NCI-H1694 treated with DMSO at 0.1 percent for 48 hours (cell line): Measurements from ENCODE around the gene PLOD1.
"Not testable (repeated sequence)": the region's sequence is repeated elsewhere in the genome, so short reads cannot be mapped to it uniquely, and the experiment has no call there.

ENCODE experiments used
- DNase-seq: peaks from one replicate; lab custom pipeline; 2025; lab: John Stamatoyannopoulos, UW

PLOD1 gene

DNA sequence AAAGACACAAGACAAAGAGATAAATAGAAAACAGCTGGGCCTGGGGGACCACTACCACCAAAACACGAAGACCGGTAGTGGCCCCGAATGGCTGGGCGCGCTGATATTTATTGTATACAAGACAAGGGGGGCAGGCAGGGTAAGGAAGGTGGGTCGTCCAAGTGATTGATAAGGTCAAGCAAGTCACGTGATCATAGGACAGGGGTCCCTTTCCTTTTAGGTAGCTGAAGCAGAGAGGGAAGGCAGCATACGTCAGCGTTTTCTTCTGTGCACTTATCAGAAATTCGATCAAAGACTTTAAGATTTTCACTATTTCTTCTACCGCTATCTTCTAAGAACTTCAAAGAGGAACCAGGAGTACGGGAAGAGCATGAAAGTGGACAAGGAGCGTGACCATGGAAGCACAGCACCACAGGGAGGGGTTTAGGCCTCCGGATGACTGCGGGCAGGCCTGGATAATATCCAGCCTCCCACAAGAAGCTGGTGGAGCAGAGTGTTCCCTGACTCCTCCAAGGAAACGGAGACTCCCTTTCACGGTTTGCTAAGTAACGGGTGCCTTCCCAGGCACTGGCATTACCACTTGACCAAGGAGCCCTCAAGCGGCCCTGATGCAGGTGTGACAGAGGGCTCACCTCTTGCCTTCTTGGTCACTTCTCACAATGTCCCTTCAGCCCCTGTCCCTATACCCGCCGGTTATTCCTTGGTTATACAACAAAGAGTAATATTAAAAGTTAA is 21.9 kb upstream of the PLOD1 start:
- not testable (repeated sequence) for DNase-seq

DNA sequence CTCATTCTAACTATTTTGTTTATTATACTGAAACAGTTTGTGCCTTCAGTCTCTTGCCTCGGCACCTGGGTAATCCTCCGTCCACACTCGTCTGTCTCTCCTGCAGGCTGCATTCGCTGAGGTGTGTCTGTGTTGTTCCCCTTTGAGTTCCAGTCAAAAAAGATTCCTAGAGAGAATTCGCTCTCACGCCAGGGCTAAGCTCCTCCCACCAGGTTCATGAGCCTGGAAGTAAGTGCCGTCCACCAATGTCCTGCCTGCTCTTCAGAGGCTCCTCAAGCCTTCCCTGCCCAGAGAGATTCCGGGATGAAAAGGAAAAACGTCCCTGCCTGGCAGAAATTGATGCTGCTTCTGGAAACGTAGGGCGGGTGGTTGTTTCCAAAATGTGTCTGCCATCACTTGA is 21.2 kb upstream of the PLOD1 start:
- DNase-seq: no peak

DNA sequence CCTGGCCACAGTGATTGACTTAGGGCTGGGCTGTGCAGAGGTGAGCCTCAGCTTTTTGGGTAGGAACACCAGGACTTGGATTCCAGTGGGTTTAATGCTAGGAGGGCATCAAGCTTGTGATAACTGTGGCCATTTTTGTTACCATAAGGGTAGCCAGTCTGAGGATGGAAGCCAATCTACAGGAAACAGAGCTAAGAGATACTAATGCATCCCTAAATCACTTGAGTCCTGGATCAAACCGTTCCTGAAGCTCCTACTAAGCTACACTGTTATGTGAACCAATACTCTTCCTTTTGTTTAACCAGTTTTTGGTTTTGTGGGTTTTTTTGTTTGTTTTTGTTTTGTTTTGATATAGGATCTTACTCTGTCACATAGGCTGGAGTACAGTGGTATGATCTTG is 20.5 kb upstream of the PLOD1 start:
- DNase-seq: no peak

DNA sequence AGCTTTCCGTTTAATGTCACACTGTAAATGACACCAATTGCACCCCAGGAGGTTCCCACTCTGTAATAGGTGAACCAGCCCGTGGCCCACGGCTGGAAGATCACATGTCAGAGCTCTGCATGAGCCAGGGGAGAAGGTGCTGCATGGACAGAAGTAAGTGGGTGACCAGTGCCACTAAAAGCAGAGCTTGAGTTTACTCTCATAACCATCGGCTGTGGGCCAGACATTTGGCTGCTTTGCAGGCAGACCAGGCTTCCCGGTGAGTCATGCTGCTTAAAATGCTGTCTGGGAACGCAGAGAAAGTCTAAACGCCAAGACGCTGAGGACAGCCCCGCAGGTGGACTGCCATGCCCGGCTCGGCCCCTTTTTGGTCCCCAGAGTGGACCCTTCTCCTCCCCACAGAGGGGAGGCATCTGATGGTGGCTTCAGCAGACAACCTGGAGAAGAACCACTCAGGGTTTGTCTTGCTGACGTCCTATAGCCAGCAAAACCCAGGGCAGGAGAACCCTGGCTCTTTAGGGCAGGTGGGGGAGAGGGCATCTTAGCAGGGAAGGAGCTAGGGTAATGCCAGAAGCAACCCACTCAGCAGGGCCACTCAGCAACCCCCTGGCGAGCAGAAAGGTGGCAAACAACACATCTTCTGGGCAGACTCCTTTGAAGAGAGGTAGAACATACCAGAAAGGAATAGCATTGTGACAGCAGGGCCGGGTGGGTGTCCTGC is 15.6 kb upstream of the PLOD1 start:
- no peak for DNase-seq

DNA sequence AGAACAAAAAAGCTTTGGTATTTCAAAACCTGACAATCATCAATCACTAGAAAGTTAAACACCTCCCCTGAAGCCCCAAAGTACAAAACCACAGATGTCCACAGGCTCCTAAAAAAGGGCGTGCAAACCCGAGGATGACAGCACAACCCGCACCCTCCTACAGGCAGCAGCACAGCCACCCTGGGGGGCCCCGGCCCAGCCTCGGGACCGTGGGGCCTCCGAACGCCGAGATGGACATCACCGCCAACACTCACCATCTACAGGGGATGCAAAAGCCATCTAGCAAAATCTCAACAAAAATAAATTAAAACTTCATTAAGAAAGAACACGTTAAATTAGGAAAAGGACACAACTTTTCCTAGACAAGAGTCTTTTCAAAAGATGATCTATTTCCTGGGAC is 14.9 kb upstream of the PLOD1 start:
- no peak for DNase-seq

DNA sequence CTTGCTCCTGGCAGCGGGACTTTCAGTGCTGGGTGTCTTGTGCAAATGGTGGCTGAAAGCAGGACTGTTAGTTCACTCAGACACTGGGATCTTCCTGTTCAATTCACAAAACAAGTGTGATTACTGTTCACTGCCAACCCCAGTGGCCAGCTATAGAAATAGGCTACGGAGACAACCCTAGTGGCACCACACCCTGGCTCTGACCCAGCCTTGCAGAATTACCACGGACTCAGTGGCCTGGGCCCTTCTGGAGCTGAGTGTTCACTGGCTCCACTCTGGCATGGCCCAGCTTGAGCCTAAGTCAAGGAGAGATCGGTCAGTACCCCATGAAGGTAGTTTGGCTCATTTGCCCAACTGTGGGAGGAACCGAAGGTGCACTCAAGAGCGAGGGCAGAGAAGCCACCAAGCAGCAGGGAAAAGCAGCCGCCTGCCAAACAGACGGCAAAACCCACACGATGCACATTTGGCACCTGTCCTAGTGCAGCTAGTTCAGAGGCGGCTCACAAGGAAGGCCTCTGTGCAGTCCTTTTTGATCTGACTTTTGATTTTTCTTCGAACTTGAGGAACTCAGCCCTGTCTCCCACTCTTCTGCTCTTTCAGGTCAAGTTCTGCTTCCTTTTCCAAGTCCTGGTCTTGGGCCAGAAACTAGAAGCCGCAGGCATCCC is 14.1 kb upstream of the PLOD1 start:
- DNase-seq: peak; percentile 31

DNA sequence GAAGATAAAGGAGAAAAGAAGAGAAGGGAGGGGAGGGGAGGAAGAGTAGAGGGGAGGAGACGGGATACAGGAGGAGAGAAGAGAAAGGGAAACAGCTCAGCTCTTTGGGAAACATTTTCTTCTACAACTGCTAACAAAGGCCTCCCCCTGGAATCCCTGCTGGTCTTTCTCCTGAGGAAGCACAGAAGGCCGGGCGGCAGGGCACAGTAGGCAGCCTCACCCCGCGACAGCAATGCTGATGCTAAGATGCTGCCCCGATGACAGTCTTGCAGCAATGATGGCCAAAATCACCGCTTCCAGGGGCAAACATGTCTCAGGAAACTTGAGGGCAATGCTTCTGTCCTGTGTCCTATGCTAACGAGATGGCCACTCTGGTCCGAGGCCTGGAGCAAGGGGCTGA is 13.5 kb upstream of the PLOD1 start:
- no peak for DNase-seq

DNA sequence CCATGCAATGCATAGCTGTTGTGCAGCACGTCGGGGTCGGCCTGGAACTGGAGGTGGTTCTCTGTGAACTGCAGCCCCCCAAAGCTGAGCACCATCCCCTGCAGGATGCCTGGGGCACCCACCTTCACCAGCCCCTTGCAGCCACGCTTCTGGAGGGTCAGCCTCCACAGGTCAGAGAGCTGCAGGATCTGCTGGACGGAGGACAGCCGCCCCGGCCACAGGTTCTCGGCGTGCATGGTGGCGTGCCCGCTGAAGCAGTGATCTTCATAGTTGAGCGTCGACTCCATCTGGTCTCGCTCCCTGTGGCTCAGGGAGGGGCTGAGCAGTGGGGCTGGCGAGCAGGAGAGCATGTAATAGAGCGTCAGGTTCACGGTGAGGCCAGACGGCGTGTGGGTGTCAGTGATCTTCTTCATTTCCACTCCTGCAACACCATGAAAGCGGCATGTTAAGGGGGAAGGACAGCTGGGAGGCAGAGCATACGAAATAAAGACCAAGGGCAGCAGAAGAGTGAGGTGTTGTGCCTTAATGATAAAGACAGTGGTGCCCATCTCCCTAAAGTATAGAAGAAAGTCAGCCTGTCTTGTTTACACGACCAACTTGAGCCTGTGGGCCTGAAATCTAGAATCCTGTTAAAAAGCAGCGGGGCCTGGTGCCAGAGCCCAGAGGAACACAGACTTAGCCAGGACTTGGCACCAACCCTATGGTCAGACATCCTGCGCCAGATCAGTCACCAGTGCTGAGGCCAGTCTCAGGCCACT is 11.3 kb upstream of the PLOD1 start:
- no peak for DNase-seq

DNA sequence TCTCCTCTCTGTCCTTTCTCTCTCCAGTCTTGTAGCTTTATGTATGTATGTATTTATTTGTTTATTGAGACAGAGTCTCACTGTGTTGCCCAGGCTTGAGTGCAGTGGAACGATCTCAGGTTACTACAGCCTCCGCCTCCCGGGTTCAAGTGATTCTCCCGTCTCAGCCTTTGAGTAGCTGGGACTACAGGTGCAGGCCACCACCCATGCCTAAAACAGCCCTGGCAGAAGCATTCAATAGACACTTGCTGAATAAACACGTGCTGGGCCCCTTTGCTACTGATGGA is 10.7 kb upstream of the PLOD1 start:
- no peak for DNase-seq

DNA sequence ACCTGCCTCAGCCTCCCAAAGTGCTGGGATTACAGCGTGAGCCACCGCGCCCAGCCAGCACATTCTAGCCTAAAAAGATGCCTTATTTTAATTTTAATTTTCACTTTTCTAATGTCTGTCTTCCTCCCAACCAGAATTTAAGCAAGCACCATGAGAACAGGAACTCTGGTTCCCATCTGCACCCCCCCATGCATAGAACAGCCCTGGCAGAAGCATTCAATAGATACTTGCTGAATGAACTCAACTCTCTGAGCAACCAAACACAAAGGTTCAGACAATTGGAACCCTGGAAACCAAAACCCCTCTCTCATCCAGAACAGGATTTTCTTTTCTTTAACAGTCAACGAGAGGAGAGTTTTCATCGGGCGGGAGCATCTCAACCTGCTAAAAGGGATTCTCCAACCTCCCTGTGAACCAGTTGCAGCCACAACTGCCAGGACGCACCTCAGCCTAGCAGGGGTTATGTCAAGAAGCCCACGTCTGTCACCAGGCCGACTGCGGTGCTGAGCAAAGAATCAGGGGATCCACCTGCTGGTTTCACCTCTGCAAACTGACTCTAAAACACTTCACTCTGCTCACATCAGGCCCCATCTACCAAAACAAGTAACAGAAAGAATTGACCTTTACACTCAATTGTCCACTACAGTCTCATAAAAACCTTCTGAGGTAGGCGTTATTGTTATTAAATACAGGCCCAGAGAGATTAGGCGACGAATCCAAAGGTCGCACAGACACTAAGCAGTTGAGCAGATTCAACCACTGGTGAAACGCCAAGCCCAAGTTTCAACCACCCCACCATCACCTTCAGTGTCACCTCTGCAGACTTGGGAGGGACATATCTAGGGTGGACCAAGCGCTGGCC is 10.0 kb upstream of the PLOD1 start:
- DNase-seq: no peak

DNA sequence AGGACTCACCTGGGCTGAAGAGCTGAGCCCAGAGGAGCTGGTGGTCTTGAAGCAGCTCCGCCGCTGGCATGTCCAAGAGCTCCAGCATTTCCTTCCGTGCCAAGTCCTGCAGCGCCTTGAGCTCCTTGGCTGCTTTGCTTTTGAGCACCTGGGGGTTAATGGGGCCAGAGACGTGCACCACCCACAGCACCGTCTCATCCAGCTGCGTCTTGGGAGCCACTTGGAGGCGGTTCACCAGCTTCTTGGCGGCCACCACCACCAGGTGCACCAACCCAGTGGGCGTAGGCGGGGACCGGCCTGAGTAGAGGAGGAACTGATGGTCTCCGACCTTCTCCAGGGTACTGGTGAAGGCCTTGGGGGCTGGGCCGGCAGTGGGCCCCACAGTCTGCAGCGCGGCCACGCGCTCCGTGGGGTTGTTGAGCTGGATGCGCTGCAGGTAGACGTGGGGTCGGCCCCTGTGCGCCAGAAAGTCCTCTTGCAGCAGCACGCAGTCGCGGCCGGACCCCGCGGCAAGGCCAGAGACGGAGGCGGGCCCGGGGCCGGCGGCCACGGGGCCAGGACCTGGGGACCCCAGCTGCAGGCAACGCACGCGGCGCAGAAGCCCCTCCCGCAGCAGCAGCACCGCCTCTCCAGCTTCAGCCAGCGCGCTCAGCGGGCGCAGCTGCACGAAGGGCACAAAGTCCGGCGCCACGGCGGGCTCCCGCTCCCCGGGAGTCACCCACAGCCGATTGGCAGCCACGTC is 9.2 kb upstream of the PLOD1 start:
- DNase-seq: not testable (repeated sequence)

DNA sequence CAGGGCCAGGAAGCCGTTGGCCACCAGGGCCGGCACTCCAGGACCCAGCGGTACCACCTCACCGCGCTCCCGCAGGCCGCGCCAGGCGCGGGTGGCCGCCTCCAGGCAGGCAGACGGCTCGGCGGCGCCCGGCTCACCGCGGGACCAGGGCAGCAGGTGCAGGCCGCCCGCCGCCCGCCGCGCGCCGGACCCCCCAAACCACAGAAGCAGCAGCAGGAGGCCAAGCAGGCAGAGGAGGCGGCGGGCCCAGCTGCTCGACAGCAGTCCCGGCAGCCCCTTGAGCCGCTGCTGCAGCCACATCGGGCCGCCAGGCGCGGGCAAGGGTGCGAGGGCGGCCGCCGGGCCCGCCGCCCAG is 8.6 kb upstream of the PLOD1 start:
- DNase-seq: no peak

DNA sequence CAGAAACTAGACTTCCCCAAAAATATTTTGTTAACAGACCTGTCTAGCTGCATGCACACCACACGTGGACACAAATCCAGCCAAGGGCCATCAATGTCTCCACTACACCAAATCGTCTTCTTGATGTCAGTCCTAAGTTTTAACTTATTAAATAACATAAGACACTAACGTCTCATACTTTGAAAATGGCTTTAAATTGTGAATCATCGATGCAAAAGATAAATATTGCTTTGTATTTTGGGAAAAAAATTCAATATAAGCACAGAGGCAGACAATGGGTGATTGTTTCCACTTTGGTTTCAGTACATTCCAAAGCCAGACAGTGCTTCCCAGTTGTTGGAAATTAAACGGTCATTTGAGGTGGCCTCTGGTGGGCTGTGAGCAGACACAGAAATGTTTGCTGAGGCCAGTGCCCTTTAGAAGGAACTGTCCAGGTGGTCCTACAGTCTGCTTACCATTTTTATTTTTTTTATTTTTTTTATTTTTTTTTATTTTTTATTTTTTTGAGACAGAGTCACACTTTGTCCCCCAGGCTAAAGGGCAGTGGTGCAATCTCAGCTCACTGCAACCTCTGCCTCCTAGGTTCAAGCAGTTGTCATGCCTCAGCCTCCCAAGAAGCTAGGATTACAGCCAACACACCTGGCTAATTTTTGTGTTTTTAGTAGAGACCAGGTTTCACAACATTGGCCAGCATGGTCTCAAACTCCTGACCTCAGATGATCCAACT is 6.5 kb upstream of the PLOD1 start:
- no peak for DNase-seq

DNA sequence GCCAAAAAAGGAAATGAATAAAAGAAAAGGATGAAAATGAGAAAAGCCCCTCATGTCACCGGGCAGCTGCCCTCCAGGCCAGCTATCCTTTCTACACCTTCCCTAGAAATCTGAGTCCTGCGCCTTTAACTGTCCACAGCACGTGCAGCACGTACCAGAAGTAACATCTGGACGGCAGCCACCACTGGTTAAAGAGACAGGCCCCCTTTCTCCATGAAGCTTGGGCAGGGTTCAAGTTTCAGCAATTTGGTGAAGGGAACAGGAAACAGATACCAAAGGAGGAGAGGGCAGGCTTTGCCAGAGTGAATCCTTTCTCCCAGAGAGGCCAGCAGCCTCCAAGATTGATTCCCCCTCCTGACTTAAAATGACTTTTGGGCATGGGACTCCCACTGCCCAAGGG is 4.7 kb upstream of the PLOD1 start:
- DNase-seq: no peak

DNA sequence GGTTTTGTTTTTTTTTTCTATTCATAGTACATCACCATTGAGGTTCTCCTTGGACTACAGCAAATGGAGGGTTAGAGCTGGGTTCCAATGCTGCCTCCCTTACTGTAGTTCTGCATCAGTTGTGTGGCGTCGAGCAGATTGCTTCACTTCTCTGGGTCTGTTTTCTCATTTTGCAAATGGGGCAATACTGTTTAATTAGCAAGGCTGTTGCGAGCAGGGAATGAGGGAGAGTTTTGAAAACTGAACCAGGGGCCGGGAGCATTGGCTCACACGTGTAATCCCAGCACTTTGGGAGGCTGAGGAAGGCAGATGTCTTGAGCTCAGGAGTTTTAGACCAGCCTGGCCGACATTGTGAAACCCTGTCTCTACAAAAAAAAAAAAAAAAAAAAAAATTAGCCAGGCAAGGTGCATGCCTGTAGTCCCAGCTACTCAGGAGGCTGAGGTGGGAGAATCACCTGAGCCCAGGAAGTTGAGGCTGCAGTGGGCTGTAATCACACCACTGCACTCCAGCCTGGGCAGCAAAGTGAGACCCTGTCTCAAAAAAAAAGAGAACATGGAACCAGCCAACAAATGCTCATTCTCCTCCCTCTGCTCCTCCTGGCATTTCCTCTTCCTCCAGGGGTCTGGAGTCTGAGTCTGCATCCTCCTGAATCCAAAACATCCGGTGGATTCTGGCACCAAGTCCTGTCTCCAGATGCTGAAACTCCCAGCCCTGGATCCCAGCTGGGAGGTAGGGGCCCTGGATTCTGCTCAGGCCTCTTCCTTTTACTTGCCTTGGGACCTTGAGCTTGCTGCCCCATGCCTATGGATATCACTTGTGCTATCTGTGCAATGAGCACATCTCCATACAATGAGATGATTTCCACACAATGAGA is 3.7 kb upstream of the PLOD1 start:
- no peak for DNase-seq

DNA sequence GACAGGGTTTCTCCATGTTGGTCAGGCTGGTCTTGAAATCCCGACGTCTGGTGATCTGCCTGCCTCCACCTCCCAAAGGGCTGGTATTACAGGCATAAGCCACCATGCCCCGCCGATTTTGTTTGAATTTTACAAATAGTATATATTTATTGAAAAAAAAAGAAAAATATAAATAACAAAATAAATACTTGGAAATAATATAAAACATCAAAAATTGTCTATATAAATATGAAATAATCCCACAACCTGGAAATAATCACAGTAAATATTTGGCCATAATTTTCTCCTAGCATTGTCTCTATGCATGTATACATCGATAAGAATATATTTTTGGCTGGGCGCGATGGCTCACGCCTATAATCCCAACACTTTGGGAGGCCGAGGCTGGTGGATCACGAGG is 2.7 kb upstream of the PLOD1 start:
- no peak for DNase-seq

DNA sequence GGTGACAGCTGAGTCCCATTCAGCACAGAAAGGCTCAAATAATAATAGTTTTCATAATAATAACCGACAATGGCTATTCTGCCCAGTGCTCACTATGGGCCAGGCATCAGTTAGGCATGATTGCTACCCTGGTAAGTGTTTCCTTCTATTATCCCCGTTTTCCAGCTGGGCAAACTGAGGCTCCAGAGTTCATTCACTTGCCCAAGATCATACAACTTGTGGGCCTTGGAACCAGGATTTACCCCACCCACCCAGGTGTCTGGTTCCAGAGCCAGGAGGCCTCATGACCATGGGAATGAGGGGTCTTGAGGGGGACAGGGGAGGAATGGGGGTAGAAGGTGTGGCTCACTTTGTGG is 518 bp downstream of the PLOD1 start:
- DNase-seq: no peak

DNA sequence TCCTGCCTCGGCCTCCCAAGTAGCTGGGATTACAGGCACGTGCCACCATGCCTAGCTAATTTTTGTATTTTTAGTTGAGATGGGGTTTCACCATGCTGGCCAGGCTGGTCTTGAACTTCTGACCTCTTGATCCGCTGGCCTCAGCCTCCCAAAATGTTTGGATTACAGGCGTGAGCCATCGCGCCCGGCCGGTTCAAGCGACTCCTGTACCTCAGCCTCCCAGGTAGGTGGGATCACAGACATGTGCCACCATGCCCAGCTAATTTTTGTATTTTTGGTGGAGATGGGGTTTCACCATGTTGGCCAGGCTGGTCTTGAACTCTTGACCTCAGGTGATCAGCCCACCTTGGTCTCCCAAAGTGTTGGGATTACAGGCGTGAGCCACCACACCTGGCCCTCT is 1.2 kb downstream of the PLOD1 start:
- not testable (repeated sequence) for DNase-seq

DNA sequence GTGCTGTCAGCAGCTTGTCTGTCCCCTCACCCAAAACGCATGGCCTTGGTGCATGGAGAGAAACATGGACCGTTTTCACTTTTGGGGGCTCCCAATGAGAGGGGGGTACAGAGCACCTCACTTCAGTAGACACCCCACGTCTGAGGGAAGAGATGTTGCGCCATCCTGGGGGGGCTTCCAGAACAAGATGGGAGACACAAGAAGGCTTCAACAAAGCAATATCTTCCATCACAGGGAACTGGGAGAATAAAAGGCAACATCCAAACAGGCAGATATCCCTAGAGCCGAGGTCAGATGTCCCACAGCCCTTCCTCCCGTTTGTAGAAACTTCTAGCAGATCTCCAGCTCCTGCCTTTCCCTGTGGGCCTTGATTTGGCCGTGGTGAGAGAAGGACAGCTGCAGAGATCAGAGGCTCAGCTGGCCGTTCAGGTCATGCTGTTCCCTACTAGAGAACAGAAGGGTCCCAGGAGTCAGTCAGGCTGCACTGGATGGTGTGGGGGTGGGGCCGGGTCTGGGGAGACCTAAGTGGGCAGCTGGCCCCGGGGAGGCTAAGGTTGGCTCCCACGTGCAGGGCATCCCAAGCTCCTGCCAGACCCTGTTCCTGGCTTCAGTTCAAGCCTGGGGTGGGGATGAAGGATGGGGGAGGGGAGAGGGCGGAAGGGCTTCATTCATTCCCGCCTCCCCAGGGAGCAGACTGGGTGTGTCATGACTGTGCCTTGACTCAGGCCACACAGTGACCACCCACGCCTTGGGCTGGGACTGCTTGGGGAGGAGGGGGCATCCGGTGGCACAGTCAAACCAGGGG is 4.4 kb downstream of the PLOD1 start:
- DNase-seq: no peak
